ENCODE data around the gene RSPH6A. TPM values are rescaled to one million over a fixed set of nuclear protein-coding genes. Genes with fewer than 3 reads are reported as not detected.

RSPH6A gene
- total RNA-seq, 1 experiment from 2014 or later: not detected

DNA sequence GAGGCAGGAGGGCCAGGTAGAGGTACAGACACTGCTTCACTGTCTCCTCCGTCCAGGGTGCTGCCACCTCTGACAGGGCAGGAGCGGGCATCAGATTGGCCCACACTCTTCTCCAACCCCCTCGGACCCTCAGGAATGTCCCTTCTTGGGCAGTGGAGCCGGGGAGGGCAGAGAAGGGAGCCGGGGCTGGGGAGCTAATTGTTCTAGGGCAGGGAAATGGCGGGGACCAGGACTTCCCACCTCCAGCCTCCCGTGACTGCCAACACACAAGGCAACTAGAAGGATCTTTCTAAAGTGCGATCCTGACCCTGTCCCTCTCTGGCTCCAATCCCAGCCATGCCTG, 10.1 kb upstream of the RSPH6A start:
- DNase-seq (ENCODE audit: low spot score): no peak

- no peak for DNase-seq (ENCODE audit: low spot score)
These were observed 9.6 kb upstream of the RSPH6A start for GRCh38 chr19:45824531-45825262.

GRCh38 chr19:45824041-45824471, 8.9 kb upstream of the RSPH6A start:
- no peak for DNase-seq (ENCODE audit: low spot score)

GRCh38 chr19:45823182-45823581, 8.1 kb upstream of the RSPH6A start:
- no peak for DNase-seq (ENCODE audit: low spot score)

DNA sequence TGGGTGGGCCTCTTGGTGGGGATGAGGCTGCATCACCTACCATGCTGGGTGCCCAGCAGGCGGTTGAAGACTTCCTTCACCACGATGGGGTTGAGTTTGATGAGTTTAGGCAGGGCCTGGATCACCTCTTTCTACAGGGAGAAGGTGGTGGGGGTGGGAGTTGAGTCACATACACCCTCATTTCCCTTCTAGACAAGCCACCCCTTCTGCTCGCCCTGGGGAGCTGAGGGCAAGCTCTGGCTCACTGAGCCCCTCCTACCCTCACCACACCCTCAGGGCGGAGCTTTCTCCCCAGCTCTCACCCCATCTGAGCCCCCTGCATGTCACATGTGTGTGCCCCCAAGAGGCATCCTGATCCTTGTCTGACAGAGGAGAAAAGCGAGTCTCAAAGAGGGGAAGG, 7.6 kb upstream of the RSPH6A start:
- DNase-seq (ENCODE audit: low spot score): no peak

DNA sequence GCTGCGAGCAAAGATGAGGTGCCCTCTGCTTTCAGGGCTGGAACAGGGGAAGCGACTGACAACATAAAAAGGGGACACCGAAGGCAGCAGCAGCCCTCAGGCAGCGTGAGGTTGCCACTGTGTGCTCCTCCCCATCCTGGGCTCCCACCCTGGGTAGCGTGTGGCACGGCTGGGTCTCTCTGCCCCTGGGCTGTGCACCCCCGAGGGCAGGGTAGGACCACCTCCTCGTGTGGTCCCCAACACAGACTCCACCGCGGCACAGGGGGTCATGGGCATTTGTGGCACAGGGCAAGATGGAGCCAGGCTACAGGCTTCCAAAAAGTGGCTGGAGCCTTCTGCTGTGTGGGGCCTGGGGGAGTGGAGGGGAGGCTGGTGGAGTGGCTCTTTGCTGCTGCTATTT, 6.5 kb upstream of the RSPH6A start:
- DNase-seq (ENCODE audit: low spot score): no peak

GRCh38 chr19:45821103-45821521, 6.0 kb upstream of the RSPH6A start:
- DNase-seq (ENCODE audit: low spot score): no peak

- DNase-seq (ENCODE audit: low spot score): no peak
These were observed 5.5 kb upstream of the RSPH6A start for GRCh38 chr19:45820413-45821102.

DNA sequence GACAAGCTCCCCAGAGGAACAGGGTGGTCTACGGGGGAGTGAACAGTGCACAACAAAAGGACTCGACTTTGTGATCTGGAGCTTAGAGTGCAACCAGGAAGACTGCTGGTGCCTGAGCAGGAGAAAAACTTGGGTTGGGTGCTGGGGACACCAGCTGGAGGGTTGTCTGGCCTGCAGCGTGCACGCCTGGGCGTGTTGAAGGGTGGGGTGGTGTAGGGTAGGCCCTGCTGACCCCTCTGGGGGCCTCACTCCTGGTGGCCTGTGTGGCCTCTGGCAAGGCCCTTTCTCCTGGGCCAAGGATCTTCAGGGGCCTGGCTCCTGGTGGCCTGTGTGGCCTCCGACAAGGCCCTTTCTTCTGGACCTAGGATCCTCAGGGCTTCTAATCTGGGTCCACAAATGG, 4.7 kb upstream of the RSPH6A start:
- no peak for DNase-seq (ENCODE audit: low spot score)

DNA sequence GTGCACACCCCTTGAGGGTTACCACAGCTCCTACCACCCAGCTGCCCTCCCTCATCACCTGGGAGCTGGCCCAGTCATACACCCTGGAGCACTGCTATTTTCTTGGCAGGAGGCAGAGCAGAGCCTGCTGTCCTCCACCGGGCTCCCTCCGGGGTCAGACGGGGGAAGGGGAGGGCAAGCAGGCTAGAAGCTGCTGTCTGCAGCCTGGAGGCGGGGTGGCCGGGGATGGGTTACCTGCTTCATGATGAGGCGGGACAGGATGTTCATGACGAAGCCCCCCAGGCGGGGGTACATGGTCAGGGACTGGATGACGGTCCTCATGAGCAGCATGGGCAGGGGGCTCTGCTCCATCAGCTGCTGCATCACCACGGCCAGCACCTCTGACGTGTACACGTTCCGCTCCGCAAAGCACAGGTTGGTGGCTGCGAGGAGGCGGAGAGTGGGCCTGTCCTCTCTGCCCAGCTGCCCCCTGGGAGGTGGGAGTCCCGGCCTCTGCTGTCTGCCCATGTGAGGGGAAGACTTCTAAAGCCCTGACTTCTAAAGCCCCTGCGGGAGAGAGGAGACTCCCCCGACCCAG, 2.7 kb upstream of the RSPH6A start:
- no peak for DNase-seq (ENCODE audit: low spot score)

- peak; percentile 70 for DNase-seq (ENCODE audit: low spot score)
These were observed 2.1 kb upstream of the RSPH6A start for GRCh38 chr19:45817010-45817724.

- no peak for DNase-seq (ENCODE audit: low spot score)
These were observed 1.3 kb upstream of the RSPH6A start for GRCh38 chr19:45816236-45817009.

GRCh38 chr19:45815481-45816216, 541 bp upstream of the RSPH6A start:
- no peak for DNase-seq (ENCODE audit: low spot score)

GRCh38 chr19:45814166-45814780, 835 bp downstream of the RSPH6A start:
- DNase-seq (ENCODE audit: low spot score): no peak

GRCh38 chr19:45812297-45812696, 2.8 kb downstream of the RSPH6A start:
- no peak for DNase-seq (ENCODE audit: low spot score)

GRCh38 chr19:45809643-45810159, 5.4 kb downstream of the RSPH6A start:
- peak; percentile 72 for DNase-seq (ENCODE audit: low spot score)

DNA sequence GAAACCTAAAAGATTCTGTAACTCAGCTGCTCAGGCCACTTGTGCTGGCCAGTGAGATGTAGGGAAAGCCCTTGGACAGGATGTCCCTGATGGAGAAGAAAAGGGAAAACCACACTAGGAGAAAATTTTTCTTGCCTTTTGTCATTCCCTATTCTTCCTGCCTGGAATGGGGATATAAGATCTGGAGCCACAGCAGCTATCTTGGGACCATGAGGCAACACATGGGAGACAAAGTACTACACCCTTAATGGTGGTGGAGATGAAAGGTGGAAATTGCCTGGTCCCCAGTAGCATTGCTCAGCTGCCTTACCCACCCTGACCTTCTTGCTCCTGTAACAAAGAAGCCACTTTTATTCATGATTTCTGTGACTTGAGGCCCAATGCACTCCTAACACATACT, 9.4 kb downstream of the RSPH6A start:
- DNase-seq (ENCODE audit: low spot score): no peak

GRCh38 chr19:45804959-45805230, 10.2 kb downstream of the RSPH6A start:
- no peak for DNase-seq (ENCODE audit: low spot score)

DNA sequence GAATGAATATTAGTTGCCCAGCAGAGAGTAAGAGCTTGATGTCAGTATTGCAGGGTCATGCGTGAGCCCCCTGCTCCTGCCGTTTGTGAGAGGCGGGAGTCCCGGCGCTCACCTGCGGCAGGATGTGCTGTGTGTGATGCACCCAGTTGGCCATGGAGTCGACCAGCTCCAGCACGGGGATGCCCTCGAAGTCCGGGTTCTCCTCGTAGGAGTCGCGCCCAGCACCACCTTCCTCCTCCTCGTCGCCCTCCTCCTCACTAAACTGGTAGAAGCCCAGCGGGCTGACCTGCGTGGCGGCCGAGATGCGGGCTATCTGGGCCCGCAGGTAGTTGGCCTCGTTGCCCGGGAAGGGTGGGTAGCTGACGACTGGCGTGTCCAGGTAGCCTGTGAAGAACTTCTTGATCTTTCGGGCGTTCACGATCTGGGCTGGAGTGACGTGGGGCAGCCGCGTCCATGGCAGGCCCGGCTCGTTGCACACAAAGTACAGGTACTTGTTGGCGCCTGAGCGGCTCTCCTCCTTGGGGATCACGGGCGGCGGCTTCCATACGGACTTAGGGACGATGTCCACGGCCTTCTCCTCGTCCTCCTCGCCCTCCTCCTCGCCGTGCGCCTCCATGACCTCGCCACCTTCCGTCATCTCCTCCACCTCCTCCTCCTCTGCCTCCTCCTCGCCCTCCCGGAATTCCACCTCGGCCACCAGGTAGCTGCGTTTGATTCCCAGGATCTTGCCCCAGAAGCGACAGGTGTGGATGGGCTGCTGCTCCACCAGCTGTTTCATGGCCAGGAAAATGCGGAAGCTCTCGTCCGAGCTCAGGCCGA, 10.8 kb downstream of the RSPH6A start:
- no peak for DNase-seq (ENCODE audit: low spot score)

Data from A172 (cell line).